Neural crest cell (in vitro differentiated cells): ENCODE results near the gene PROK1. TPM values are rescaled to one million over a fixed set of nuclear protein-coding genes. Genes with fewer than 3 reads are reported as not detected.
A peak's percentile ranks its signal among the peaks of the same experiment; 100 is the strongest.

Experiments
- DNase-seq: peaks from one replicate; pipeline ENCODE4 v3.0.0; 2021; ENCODE audit warnings: low read depth, mixed read lengths, low spot score
- H3K27ac Mint-ChIP-seq: one replicate; pipeline ENCODE4 v1.8.0; 2021; ENCODE audit warnings: mild to moderate bottlenecking, mixed read lengths; ENCODE audit not compliant: unreplicated experiment
- H3K27me3 Mint-ChIP-seq: 2 replicates; pipeline ENCODE4 v1.8.0; 2021; ENCODE audit warnings: low read depth, mild to moderate bottlenecking, mixed read lengths
- H3K36me3 Mint-ChIP-seq: 2 replicates; pipeline ENCODE4 v1.8.0; 2021; ENCODE audit warnings: low read depth, mild to moderate bottlenecking, mixed read lengths
- H3K4me1 Mint-ChIP-seq: 2 replicates; pipeline ENCODE4 v1.8.0; 2021; ENCODE audit warnings: mixed read lengths
- H3K4me3 Mint-ChIP-seq: one replicate; pipeline ENCODE4 v1.8.0; 2021; ENCODE audit warnings: mild to moderate bottlenecking, mixed read lengths
- H3K9me3 Mint-ChIP-seq: 2 replicates; pipeline ENCODE4 v1.8.0; 2021; ENCODE audit warnings: mixed read lengths
- CTCF ChIP-seq: fragments of 200-600 bp; sonication (generic); conservative IDR thresholded peaks from 2 replicates; pipeline ENCODE4 v1.5.0; 2021; ENCODE audit warnings: antibody characterized with exemption, mild to moderate bottlenecking
- total RNA-seq: library from RNA; stranded (reverse); gene quantifications from 2 replicates; pipeline ENCODE4 v1.2.1, GENCODE V29; 2021

The PROK1 gene
- total RNA-seq, 1 donor from 2014 or later, result not detected

- no peaks in the 10 kb centered on the region for H3K4me1 Mint-ChIP-seq
- no peak for DNase-seq
- peaks cover 6% of the 10 kb centered on the region for H3K27me3 Mint-ChIP-seq
- H3K27ac Mint-ChIP-seq, result no peak overlapping the region
- H3K9me3 Mint-ChIP-seq, result no peaks in the 10 kb centered on the region
- TF ChIP-seq CTCF, result no peak
- H3K4me3 Mint-ChIP-seq, result no peak overlapping the region
- H3K36me3 Mint-ChIP-seq, result no peaks in the 10 kb centered on the region
These were observed 21.6 kb downstream of the PROK1 start for GRCh38 chr1:110472546-110472945.

DNA sequence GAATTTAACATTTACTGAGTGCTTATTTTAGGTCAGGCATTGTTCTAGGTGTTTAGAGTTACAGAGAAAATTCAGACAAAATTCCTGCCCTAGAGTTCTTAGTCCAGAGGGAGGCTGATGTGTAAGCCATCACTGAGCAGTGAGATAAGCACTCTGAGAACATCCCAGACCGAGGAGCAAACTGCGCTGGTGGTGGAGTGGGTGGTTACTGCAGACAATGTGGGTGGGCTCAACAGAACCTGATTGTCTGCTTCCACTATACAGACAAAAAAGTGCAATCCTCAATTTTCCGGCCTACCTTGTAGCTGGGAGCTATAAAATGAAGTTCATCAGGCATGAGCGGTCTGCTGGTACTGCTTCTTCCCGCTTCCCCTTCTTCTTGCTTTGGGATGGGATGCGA lies 23.5 kb downstream of the PROK1 start:
- Mint-ChIP-seq H3K27me3 (peaks cover 6% of the 10 kb centered on the region), H3K27ac (no peak overlapping the region), H3K9me3 (no peaks in the 10 kb centered on the region), H3K4me3 (no peak overlapping the region), H3K36me3 (no peaks in the 10 kb centered on the region), H3K4me1 (no peaks in the 10 kb centered on the region)
- DNase-seq, result no peak
- TF ChIP-seq CTCF, result no peak

GRCh38 chr1:110475362-110476027 lies 24.5 kb downstream of the PROK1 start:
- H3K36me3 Mint-ChIP-seq, result no peaks in the 10 kb centered on the region
- H3K9me3 Mint-ChIP-seq, result no peaks in the 10 kb centered on the region
- H3K4me3 Mint-ChIP-seq, result no peak overlapping the region
- DNase-seq, result no peak
- peak; percentile 16 for TF ChIP-seq CTCF
- no peak overlapping the region for H3K27ac Mint-ChIP-seq
- peaks cover 6% of the 10 kb centered on the region for H3K27me3 Mint-ChIP-seq
- no peaks in the 10 kb centered on the region for H3K4me1 Mint-ChIP-seq

GRCh38 chr1:110476028-110476765 lies 25.2 kb downstream of the PROK1 start:
- Mint-ChIP-seq H3K36me3 (no peaks in the 10 kb centered on the region), H3K4me3 (no peak overlapping the region), H3K4me1 (no peaks in the 10 kb centered on the region), H3K27ac (no peak overlapping the region), H3K27me3 (peaks cover 6% of the 10 kb centered on the region), H3K9me3 (no peaks in the 10 kb centered on the region)
- no peak for DNase-seq
- TF ChIP-seq CTCF, result no peak

DNA sequence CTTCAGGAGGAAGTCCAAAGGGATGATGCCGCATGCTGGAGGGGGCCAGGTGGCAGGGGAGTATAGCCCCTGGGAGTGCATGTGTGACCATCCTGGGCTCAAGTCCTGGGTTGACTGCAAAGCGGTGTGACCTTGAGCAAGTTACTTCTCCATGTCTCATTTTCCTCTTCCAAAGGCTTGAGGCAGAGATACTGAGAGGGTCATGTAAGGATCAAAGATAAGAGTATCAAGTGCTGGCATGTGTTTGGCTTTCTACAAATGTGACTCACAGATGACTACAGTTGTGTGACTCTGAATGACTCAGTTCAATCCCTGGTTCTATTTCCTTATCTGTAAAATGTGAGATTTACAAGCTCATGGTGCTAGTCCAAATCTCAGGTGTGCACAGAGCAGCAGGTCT lies 26.1 kb downstream of the PROK1 start:
- no peaks in the 10 kb centered on the region for H3K9me3 Mint-ChIP-seq
- DNase-seq, result no peak
- H3K4me3 Mint-ChIP-seq, result no peak overlapping the region
- TF ChIP-seq CTCF, result no peak
- H3K4me1 Mint-ChIP-seq, result no peaks in the 10 kb centered on the region
- H3K36me3 Mint-ChIP-seq, result no peaks in the 10 kb centered on the region
- H3K27me3 Mint-ChIP-seq, result peaks cover 6% of the 10 kb centered on the region
- H3K27ac Mint-ChIP-seq, result no peak overlapping the region
